Mammary epithelial cell (primary cell): ENCODE measurements around the gene ARL6IP4.

Experiments used
- CTCF ChIP-seq, 2 donors: IDR thresholded peaks in 1 of 2; conservative IDR thresholded peaks in 1 of 2; 2 replicates each; pipeline ENCODE4 v1.5.1; 2011 to 2012; ENCODE audit warnings: inconsistent platforms in 2 of 2, low read length in 2 of 2, mild to moderate bottlenecking in 2 of 2, control low read depth in 1 of 2, low read depth in 1 of 2; ENCODE audit not compliant: insufficient read depth in 1 of 2; ENCODE audit errors: extremely low read depth in 1 of 2
- EZH2 ChIP-seq: IDR thresholded peaks from 2 replicates; pipeline ENCODE4 v1.6.1; 2012; ENCODE audit warnings: low read length, inconsistent platforms, borderline replicate concordance

DNA sequence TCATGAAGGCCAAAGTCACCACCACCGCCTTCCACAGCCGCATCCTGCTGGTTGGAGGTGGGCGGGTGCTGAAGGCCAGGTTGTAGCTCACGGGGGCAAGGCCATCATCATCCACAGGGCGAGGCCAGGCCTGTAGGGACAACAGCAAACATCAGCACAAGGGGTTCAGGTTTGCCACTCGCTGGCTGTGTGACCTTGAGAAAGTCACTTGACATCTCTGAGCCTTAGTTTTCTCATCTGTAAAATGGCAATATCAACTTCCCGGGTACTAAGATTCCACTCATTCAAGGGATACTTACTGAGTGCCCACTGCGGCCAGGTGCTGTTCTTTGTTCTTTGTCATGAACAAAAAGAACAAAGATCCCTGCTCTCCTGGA, 20.3 kb upstream of the ARL6IP4 start:
- TF ChIP-seq CTCF (conservative IDR thresholded peaks at IDR 0.05 in 1 of 2, IDR thresholded peaks at IDR 0.05 in 1 of 2; ENCODE audit: extremely low read depth in 1 of 2, insufficient read depth in 1 of 2, low read depth in 1 of 2, low read length in 2 of 2) (no peak), EZH2 (no peak)
